ENCODE measurements around the gene GAS7. TPM values are rescaled to one million over a fixed set of nuclear protein-coding genes. Genes with fewer than 3 reads are reported as not detected.

Gene GAS7
- total and polyA plus RNA-seq, 9 of the 15 experiments (the other 6 are each of a cell fraction or from before 2014, with no cell fraction given) = 0.11 to 0.33 TPM; not detected in 7

GRCh38 chr17:10112962-10113361, 85.4 kb downstream of the GAS7 start (continued):
- TF ChIP-seq ZBTB7A (IDR thresholded peaks at IDR 0.05; ENCODE audit: borderline replicate concordance, control insufficient read depth, low read depth, low read length) (no peak), ASH1L (IDR thresholded peaks at IDR 0.05; ENCODE audit: borderline replicate concordance, low read depth, partially characterized antibody) (no peak), GTF3C2 (IDR thresholded peaks at IDR 0.05; ENCODE audit: borderline replicate concordance, extremely low read depth, insufficient read length) (no peak)

- TF ChIP-seq POLR2AphosphoS5 (IDR thresholded peaks at IDR 0.05; ENCODE audit: control insufficient read depth, insufficient read depth, low read depth, low read length) = no peak
- intact Hi-C loops (cut with micrococcal nuclease) (no loop called here), in situ Hi-C loops (cut with MboI) (no loop called here)
- H2AFZ ChIP-seq (ENCODE audit: low read depth, low read length) = no peak overlapping the region
- DNase-seq (ENCODE audit: extremely low read depth in 1 of 4, low spot score in 3 of 4) = no peak
- WGBS (ENCODE audit: insufficient coverage, low coverage, missing lambda C conversion rate) = 1% methylated on average over 9 of the region's 9 CpGs
- no peak overlapping the region for H3K4me2 ChIP-seq (ENCODE audit: insufficient read depth, low read length)
- peaks cover 0 to 14% of the 10 kb centered on the region in 2 experiments; a peak in 1 of 5 replicates for H3K27me3 ChIP-seq (ENCODE audit: control insufficient read depth in 2 of 2, insufficient read depth in 2 of 2, low read length in 2 of 2)
- no peak overlapping the region for H3K4me3 ChIP-seq
- H3K36me3 ChIP-seq (ENCODE audit: control insufficient read depth, insufficient read depth, low read length) = no peaks in the 10 kb centered on the region
- no peaks in the 10 kb centered on the region for H3K79me2 ChIP-seq (ENCODE audit: control insufficient read depth, insufficient read depth, low read length)
- no TSS peak for BruUV-seq (replicated peaks)
- H3K9me3 ChIP-seq (replicated peaks; ENCODE audit: control insufficient read depth, insufficient read depth, low read depth, low read length) = no peaks in the 10 kb centered on the region
- H4K20me1 ChIP-seq (replicated peaks; ENCODE audit: control insufficient read depth, insufficient read depth, low read length) = no peaks in the 10 kb centered on the region
- H3K9ac ChIP-seq (ENCODE audit: insufficient read depth in 1 of 2, low read depth in 2 of 2, low read length in 2 of 2) = no peak overlapping the region
- FAIRE-seq = no peak
- ATAC-seq = no peak
- ChIA-PET CTCF (ENCODE audit: low intra/inter-chr PET ratio) (no interaction called here), POLR2A (no interaction called here)
- H3K9me1 ChIP-seq (ENCODE audit: control insufficient read depth, insufficient read depth, low read length) = no peaks in the 10 kb centered on the region
- H3K27ac ChIP-seq (ENCODE audit: extremely low read depth, low read depth, low read length) = no peak overlapping the region
- H3K4me1 ChIP-seq (replicated peaks in 1 of 2; ENCODE audit: control insufficient read depth in 2 of 2, insufficient read depth in 2 of 2, low read length in 2 of 2) = no peaks in the 10 kb centered on the region
These were observed 86.4 kb downstream of the GAS7 start for GRCh38 chr17:10111907-10112452.
